Endothelial cell (in vitro differentiated cells): Measurements from ENCODE around the gene ATP5F1B. TPM values are rescaled to one million over a fixed set of nuclear protein-coding genes. Genes with fewer than 3 reads are reported as not detected.

Experiments used
- DNase-seq: peaks from one replicate; pipeline ENCODE4 v3.0.0; 2021; ENCODE audit warnings: low spot score
- H3K27ac Mint-ChIP-seq: one replicate; pipeline ENCODE4 v1.8.0; 2021; ENCODE audit warnings: mixed read lengths, inconsistent platforms; ENCODE audit not compliant: unreplicated experiment
- H3K27me3 Mint-ChIP-seq: one replicate; pipeline ENCODE4 v1.8.0; 2021; ENCODE audit warnings: mild to moderate bottlenecking, moderate library complexity, mixed read lengths, inconsistent platforms; ENCODE audit not compliant: unreplicated experiment
- H3K36me3 Mint-ChIP-seq: one replicate; pipeline ENCODE4 v1.8.0; 2021; ENCODE audit warnings: mild to moderate bottlenecking, low read depth, mixed read lengths, inconsistent platforms; ENCODE audit not compliant: unreplicated experiment
- H3K4me1 Mint-ChIP-seq: one replicate; pipeline ENCODE4 v1.8.0; 2021; ENCODE audit warnings: mild to moderate bottlenecking, mixed read lengths, inconsistent platforms; ENCODE audit not compliant: unreplicated experiment
- H3K4me3 Mint-ChIP-seq: one replicate; pipeline ENCODE4 v1.8.0; 2021; ENCODE audit warnings: mild to moderate bottlenecking, mixed read lengths, inconsistent platforms; ENCODE audit not compliant: unreplicated experiment
- H3K9me3 Mint-ChIP-seq: one replicate; pipeline ENCODE4 v1.8.0; 2021; ENCODE audit warnings: mixed read lengths, inconsistent platforms; ENCODE audit not compliant: unreplicated experiment
- CTCF ChIP-seq: fragments of 200-600 bp; sonication (generic); IDR thresholded peaks from one replicate; pipeline ENCODE4 v1.5.0; 2021; ENCODE audit warnings: antibody characterized with exemption; ENCODE audit not compliant: unreplicated experiment
- long read RNA-seq: library from polyadenylated mRNA; unstranded; transcript quantifications from one replicate; pipeline ENCODE4 v2.0.0, GENCODE V29; 2020; ENCODE audit not compliant: unreplicated experiment
- total RNA-seq: library from RNA; stranded (reverse); fragmentation: NEBNext Ultra II Directional; extraction: Animal tissue kit (Norgen Biotek cat#: 25700); gene quantifications from one replicate; pipeline ENCODE4 v1.2.1, GENCODE V29; 2021; ENCODE audit not compliant: unreplicated experiment

ATP5F1B gene
- 519 TPM for total RNA-seq
- long read RNA-seq, transcript ATP5F1B-201 (10 exons, 1,839 nt) = major isoform, 445 of 480 reads
- long read RNA-seq, partial matches to known transcripts = 25 of 480 reads
- long read RNA-seq, other reads (novel, unspliced or antisense) = 10 of 480 reads

GRCh38 chr12:56645717-56646446 lies at the start of gene ATP5F1B:
Gene ATP5F1B (minus strand): TSS chr12:56645984. CDS start chr12:56645963, 21 bp downstream.
- Mint-ChIP-seq H3K4me3 (peak within 1 kb of the TSS; percentile 99), H3K27me3 (peaks cover 8% of the 10 kb centered on the region), H3K36me3 (peaks cover 20% of the 10 kb centered on the region), H3K9me3 (no peaks in the 10 kb centered on the region), H3K27ac (peak within 1 kb of the TSS; percentile 96), H3K4me1 (peaks cover 26% of the 10 kb centered on the region)
- DNase-seq = peak; percentile 82
- no peak for TF ChIP-seq CTCF

- Mint-ChIP-seq H3K27ac (no peak overlapping the region), H3K9me3 (no peaks in the 10 kb centered on the region), H3K27me3 (peaks cover 8% of the 10 kb centered on the region), H3K36me3 (no peaks in the 10 kb centered on the region), H3K4me3 (no peak overlapping the region), H3K4me1 (peaks cover 10% of the 10 kb centered on the region)
- no peak for DNase-seq
- no peak for TF ChIP-seq CTCF
Observed at GRCh38 chr12:56694161-56694560, 48.4 kb upstream of the ATP5F1B start.

GRCh38 chr12:56688846-56689109 lies 43.0 kb upstream of the ATP5F1B start:
- Mint-ChIP-seq H3K36me3 (peaks cover 16% of the 10 kb centered on the region), H3K9me3 (no peaks in the 10 kb centered on the region), H3K4me1 (peaks cover 27% of the 10 kb centered on the region)

GRCh38 chr12:56688129-56688845 lies 42.5 kb upstream of the ATP5F1B start, which contains the start of gene PTGES3:
Gene PTGES3 (minus strand): TSS chr12:56688284. CDS start chr12:56687999, 285 bp downstream.
- TF ChIP-seq CTCF = no peak
- Mint-ChIP-seq H3K27ac (peak within 1 kb of the TSS; percentile 99), H3K27me3 (peaks cover 20% of the 10 kb centered on the region), H3K4me3 (peak within 1 kb of the TSS; percentile 100), H3K9me3 (no peaks in the 10 kb centered on the region), H3K4me1 (peaks cover 27% of the 10 kb centered on the region), H3K36me3 (peaks cover 16% of the 10 kb centered on the region)
- peak; percentile 98 for DNase-seq

More at GRCh38 chr12:56688846-56689109, 43.0 kb upstream of the ATP5F1B start:
- TF ChIP-seq CTCF = no peak
- Mint-ChIP-seq H3K4me3 (peak overlapping the region; percentile 91), H3K27ac (peak overlapping the region; percentile 93), H3K27me3 (peaks cover 20% of the 10 kb centered on the region)
- DNase-seq = no peak
